Measurements from ENCODE around the gene HERC2. TPM values are rescaled to one million over a fixed set of nuclear protein-coding genes. Genes with fewer than 3 reads are reported as not detected.

HERC2 gene
- total RNA-seq, 6 experiments from 2014 or later = 21.8 to 30.2 (median 27.0) TPM

DNA sequence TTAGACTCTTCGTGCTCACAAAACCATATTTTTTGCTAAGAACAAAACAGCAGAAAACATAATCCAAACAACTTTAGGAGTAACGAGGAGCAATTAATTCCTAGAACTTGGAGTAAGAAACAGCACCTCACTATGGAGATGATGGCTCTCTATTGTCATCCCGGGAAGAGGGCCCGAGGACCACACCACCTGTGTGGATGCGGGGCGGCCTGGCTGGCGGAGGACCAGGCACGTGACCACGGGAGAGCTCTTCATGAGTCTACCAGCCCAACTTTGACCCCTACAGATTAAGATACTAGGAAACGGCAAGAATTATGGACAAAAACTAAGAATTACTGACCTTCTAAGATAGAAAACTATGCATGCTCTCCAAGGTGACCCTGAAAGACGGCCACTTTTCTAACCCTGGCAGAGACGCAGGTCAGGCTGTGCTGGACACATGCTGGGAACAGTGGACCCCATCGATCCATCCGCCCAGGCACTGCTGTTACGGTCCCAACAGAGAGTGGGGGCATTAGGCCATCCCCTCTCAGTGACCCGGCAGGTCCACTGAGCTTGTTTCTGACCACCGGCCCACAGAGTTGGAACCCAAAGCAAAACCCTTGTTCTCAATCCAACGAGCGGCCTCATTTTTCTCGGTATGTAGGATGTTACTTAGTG is 209.7 kb downstream of the HERC2 start:
- no peak for DNase-seq
- intact Hi-C loops (cut with DNase I) = no loop called here
- H3K36me3 ChIP-seq = peaks cover 0 to 49% (median 9%) of the 10 kb centered on the region in 4 donors

DNA sequence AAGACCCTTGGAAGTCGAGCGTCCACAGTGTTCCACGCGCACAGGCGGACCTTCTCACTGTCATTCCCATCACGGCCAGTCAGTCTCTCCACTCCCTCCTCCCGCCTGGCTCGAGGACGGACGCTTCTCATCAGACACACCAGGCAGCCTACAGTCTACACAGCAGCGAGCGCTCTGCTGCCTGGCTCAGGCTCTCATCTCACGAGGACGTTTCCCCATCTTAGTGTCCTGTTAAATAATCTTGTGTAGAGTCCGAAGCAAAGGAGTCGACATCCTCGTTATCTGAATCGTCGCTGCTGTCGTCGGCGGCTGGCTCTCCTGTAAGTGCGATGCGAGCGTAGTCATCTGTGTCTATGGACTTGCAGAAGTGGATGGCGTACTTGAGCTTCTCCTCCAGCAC is 210.4 kb downstream of the HERC2 start:
- H3K9me3 ChIP-seq = no peaks in the 10 kb centered on the region
- H3K27ac ChIP-seq = no peak overlapping the region
- no peak for ATAC-seq
- H3K36me3 ChIP-seq = peaks cover 0 to 42% (median 9%) of the 10 kb centered on the region in 4 donors
- peaks cover 0 to 11% (median 0%) of the 10 kb centered on the region in 4 donors for H3K4me1 ChIP-seq
- TF ChIP-seq POLR2A (IDR thresholded peaks at IDR 0.05) = no peak
- TF ChIP-seq, protein P1, sequence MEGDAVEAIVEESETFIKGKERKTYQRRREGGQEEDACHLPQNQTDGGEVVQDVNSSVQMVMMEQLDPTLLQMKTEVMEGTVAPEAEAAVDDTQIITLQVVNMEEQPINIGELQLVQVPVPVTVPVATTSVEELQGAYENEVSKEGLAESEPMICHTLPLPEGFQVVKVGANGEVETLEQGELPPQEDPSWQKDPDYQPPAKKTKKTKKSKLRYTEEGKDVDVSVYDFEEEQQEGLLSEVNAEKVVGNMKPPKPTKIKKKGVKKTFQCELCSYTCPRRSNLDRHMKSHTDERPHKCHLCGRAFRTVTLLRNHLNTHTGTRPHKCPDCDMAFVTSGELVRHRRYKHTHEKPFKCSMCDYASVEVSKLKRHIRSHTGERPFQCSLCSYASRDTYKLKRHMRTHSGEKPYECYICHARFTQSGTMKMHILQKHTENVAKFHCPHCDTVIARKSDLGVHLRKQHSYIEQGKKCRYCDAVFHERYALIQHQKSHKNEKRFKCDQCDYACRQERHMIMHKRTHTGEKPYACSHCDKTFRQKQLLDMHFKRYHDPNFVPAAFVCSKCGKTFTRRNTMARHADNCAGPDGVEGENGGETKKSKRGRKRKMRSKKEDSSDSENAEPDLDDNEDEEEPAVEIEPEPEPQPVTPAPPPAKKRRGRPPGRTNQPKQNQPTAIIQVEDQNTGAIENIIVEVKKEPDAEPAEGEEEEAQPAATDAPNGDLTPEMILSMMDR (IDR thresholded peaks at IDR 0.05) = no peak
- no peak overlapping the region for H3K4me3 ChIP-seq
- WGBS (ENCODE audit: insufficient coverage, low coverage, low lambda C conversion rate, missing lambda C conversion rate) = 95% methylated on average over 18 of the region's 26 CpGs
- DNase-seq = peak in 1 of 3 donors; percentile 14
- H3K27me3 ChIP-seq = peaks cover 0 to 12% of the 10 kb centered on the region in 2 donors
- intact Hi-C loops (cut with DNase I) = no loop called here

More for the DNA sequence above, 209.7 kb downstream of the HERC2 start:
- Histone ChIP-seq H3K27me3 (peaks cover 0 to 5% of the 10 kb centered on the region in 2 donors), H3K4me3 (no peak overlapping the region), H3K9me3 (no peaks in the 10 kb centered on the region), H3K27ac (no peak overlapping the region), H3K4me1 (peaks cover 0 to 4% (median 0%) of the 10 kb centered on the region in 4 donors)
- no peak for ATAC-seq
- TF ChIP-seq, protein P1 (IDR thresholded peaks at IDR 0.05) = no peak
- no peak for TF ChIP-seq POLR2A (IDR thresholded peaks at IDR 0.05)
- 92% methylated on average over 14 of the region's 20 CpGs for WGBS (ENCODE audit: insufficient coverage, low coverage, low lambda C conversion rate, missing lambda C conversion rate)

DNA sequence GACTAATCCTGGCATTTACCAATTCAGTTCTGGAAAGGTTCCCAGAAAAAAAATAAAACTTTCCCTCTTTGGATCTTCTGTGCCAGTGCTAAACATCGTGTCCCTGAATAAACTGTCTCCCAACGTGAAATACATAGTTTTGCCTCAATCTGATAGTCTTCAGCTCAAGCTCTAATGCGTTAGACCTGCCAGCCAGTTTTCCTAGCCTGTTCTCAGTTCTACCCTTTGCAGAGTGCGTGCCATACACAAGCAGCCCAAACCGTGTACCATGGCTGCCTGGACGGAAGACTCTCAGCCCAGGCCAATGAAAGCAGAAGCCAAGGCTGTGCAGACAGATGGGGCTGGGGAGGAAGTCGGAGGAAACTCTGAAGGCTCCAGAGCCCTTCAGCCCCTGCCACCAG is 211.5 kb downstream of the HERC2 start:
- Histone ChIP-seq H3K36me3 (peaks cover 0 to 35% (median 9%) of the 10 kb centered on the region in 4 donors), H3K4me1 (peaks cover 0 to 14% (median 0%) of the 10 kb centered on the region in 4 donors), H3K27ac (no peak overlapping the region), H3K27me3 (peaks cover 0 to 15% of the 10 kb centered on the region in 2 donors), H3K9me3 (no peaks in the 10 kb centered on the region), H3K4me3 (no peak overlapping the region)
- ATAC-seq (no peak), DNase-seq (no peak)
- 63% methylated on average over 7 of the region's 7 CpGs for WGBS (ENCODE audit: insufficient coverage, low coverage, low lambda C conversion rate, missing lambda C conversion rate)
- TF ChIP-seq POLR2A (IDR thresholded peaks at IDR 0.05) = no peak
- TF ChIP-seq, protein P1 (IDR thresholded peaks at IDR 0.05) = no peak
- intact Hi-C loops (cut with DNase I) = no loop called here

DNA sequence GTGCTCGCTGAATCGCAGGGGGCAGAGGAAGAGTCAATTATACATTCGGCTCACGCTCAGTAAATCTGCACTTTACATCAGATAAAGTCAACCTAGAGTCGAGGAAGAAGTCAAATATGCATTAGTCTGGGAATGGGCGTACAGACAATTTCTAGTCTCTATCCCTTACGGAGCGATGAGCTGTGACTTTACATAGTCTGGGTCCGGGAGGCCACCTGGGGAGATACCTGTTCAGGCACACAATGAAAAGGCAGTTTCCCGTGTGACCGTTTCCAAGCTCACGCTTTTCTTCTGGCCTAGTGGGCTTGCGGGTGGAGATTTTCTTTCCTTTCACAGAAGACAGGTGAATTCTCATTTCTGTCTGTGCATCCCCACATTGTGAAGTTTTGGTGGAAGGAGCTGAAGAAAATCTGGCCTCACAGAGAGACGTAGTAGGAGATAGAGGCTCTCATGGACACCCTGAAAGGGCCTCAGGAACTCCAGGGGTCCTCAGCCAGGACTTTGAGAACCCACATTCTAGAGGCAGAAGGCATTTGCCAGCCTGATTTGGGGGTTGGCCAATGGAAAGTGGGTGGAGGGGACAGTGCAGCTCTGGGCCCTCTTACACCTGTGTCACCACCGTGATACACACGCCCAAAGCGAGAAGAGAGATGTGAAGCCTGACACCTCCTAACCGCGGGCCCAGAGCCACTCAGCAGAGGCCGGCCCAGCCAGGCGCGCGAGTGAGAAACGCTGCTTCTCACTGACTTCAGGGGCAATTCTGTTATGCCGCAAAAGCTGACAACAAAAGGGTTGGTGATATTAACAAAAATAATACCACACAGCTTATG is 212.1 kb downstream of the HERC2 start:
- intact Hi-C loops (cut with DNase I) = no loop called here
- ATAC-seq = no peak
- no peak for TF ChIP-seq POLR2A (IDR thresholded peaks at IDR 0.05)
- TF ChIP-seq, protein P1 (IDR thresholded peaks at IDR 0.05) = no peak
- Histone ChIP-seq H3K9me3 (no peaks in the 10 kb centered on the region), H3K4me3 (no peak overlapping the region), H3K27me3 (peaks cover 0 to 15% of the 10 kb centered on the region in 2 donors), H3K36me3 (peaks cover 0 to 35% (median 8%) of the 10 kb centered on the region in 4 donors), H3K4me1 (peaks cover 0 to 14% (median 0%) of the 10 kb centered on the region in 4 donors), H3K27ac (no peak overlapping the region)
- DNase-seq = peak in 1 of 3 donors; percentile 11
- WGBS (ENCODE audit: insufficient coverage, low coverage, low lambda C conversion rate, missing lambda C conversion rate) = 92% methylated on average over 20 of the region's 25 CpGs
